LNCAP (cell line): ENCODE measurements around the gene RERE.

ENCODE experiments used
- TF ChIP-seq, protein P1 (sequence below): fragments of 450-650 bp; IDR thresholded peaks from 2 replicates; pipeline ENCODE4 v1.5.1; 2017; ENCODE audit warnings: mild to moderate bottlenecking

RERE gene

DNA sequence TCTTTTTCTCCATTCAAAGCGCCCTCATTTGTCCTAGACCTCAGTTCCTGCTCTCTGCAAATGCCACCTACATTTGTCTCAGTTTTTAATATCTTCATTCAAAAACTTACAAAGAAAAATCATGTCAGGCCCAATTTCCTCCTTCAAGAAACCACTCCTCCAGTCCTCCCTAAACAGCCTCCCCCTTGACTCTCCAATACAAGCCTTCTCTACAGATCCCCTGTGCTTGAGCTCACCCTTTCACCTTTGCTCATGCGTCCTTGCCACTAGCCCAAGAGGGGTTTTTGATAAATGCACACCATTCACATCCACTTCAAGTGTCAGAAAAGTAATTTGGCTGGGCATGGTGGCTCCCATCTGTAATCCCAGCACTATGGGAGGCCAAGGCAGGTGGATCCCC, 140.6 kb downstream of the RERE start:
- TF ChIP-seq, protein P1, sequence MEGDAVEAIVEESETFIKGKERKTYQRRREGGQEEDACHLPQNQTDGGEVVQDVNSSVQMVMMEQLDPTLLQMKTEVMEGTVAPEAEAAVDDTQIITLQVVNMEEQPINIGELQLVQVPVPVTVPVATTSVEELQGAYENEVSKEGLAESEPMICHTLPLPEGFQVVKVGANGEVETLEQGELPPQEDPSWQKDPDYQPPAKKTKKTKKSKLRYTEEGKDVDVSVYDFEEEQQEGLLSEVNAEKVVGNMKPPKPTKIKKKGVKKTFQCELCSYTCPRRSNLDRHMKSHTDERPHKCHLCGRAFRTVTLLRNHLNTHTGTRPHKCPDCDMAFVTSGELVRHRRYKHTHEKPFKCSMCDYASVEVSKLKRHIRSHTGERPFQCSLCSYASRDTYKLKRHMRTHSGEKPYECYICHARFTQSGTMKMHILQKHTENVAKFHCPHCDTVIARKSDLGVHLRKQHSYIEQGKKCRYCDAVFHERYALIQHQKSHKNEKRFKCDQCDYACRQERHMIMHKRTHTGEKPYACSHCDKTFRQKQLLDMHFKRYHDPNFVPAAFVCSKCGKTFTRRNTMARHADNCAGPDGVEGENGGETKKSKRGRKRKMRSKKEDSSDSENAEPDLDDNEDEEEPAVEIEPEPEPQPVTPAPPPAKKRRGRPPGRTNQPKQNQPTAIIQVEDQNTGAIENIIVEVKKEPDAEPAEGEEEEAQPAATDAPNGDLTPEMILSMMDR = no peak

- TF ChIP-seq, protein P1 = no peak
Measured at GRCh38 chr1:8676072-8676471, 141.4 kb downstream of the RERE start.

DNA sequence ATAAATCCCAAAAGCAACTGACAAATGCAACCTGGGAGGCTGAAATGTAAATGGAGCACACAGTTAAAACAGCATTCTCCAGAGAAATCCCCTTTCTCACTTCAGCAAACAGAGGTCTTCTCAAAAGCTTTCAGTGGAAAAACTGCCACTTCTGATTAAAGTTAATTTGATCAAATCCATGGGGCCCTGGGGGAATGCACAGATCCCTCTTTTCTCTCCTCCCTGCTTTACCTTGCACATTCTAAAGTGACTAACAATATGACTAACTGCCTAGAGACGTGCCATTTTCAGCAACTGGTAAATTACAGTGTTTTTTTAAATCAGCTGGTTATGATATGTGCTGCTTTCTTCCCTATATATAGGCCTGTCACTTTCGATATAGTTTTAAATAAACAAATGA, 142.5 kb downstream of the RERE start:
- TF ChIP-seq, protein P1 = no peak

GRCh38 chr1:8674481-8674880, 143.0 kb downstream of the RERE start:
- TF ChIP-seq, protein P1 = no peak

GRCh38 chr1:8671306-8671917, 146.0 kb downstream of the RERE start:
- TF ChIP-seq, protein P1 = peak; percentile 87

- TF ChIP-seq, protein P1 = no peak
Measured at GRCh38 chr1:8670371-8670818, 147.0 kb downstream of the RERE start.

DNA sequence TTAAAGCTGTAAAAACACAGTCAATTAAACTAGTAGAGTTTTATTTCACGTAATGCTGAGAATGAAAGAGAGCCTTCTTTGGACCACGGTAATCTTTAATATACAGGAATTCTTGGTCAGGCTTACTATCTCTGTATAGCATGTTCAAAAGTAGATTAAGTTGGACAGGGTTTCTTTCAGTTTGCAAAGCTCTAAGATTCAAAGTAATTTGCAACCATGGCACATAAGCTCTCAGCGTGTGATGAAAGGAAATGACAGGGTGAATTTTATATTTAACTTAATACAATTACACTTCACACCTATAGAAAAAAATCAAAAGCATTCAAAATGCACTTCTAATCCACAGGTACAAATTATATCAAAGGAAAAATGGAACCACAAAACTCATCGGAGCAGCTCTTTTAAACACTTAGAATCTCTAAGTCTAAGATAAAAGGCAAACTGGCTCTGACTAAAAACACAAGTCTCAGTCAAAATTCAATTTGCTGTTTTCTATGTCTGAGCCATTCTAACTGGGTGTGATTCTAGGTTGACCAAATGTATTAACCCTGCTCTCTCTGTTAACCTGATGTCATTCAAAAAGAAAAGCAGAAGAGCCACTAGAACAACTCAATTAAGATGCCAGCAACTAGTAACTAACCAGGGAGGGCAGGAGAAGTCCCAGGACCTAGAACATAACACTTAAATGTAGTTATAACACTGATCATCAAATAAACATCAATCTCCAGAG, 147.7 kb downstream of the RERE start:
- TF ChIP-seq, protein P1 = no peak
